A673 (cell line): ENCODE data around the gene NR1H3.

Experiments used
- CTCF ChIP-seq: fragments of 300-800, 200-600 bp; sonication (generic); conservative IDR thresholded peaks from 2 replicates; pipeline ENCODE4 v1.5.1; 2017; ENCODE audit warnings: low read depth, mild to moderate bottlenecking, antibody characterized with exemption, low read length, moderate library complexity, mixed read lengths
- EZH2 ChIP-seq: fragments of 200-600 bp; sonication (generic); IDR thresholded peaks from 2 replicates; pipeline ENCODE4 v1.6.1; 2017; ENCODE audit warnings: borderline replicate concordance, low read depth, mild to moderate bottlenecking, mixed read lengths, antibody characterized with exemption, low read length; ENCODE audit not compliant: poor library complexity, severe bottlenecking

GRCh38 chr11:47272706-47273105, 14.9 kb downstream of the NR1H3 start:
- no peak for TF ChIP-seq CTCF
- TF ChIP-seq EZH2 = no peak
